Upper lobe of right lung (tissue), 1 donor: Measurements from ENCODE around the gene ALK. TPM values are rescaled to one million over a fixed set of nuclear protein-coding genes. Genes with fewer than 3 reads are reported as not detected.

Experiments
- ATAC-seq: fragments of 200-7000 bp; cut with Tn5 transposase; one replicate; pipeline ENCODE4 v1.9.1; 2020; ENCODE audit warnings: mild to moderate bottlenecking, moderate library complexity
- DNase-seq: peaks from one replicate; pipeline ENCODE4 v3.0.0-alpha.2; 2020
- H3K27ac ChIP-seq: fragments of 200-600 bp; one replicate; pipeline ENCODE4 v1.8.0; 2022
- H3K27me3 ChIP-seq: fragments of 200-600 bp; one replicate; pipeline ENCODE4 v1.8.0; 2022; ENCODE audit warnings: mild to moderate bottlenecking
- H3K36me3 ChIP-seq: fragments of 200-600 bp; one replicate; pipeline ENCODE4 v1.8.0; 2022
- H3K4me1 ChIP-seq: fragments of 200-600 bp; one replicate; pipeline ENCODE4 v1.8.0; 2022
- H3K4me3 ChIP-seq: fragments of 200-600 bp; one replicate; pipeline ENCODE4 v1.8.0; 2022; ENCODE audit warnings: mild to moderate bottlenecking
- H3K9me3 ChIP-seq: fragments of 200-600 bp; one replicate; pipeline ENCODE4 v1.8.0; 2022
- intact Hi-C: fragments of 100-400 bp; cut with DNase I; formaldehyde crosslinking; loops from one replicate; pipeline ENCODE4 v1.11.0; 2022
- total RNA-seq: library from RNA; stranded (reverse); fragmentation: NEBNext Ultra II Directional; extraction: Animal tissue kit (Norgen Biotek cat#: 25700); gene quantifications from one replicate; pipeline ENCODE4 v1.2.1, GENCODE V29; 2021
- TF ChIP-seq, protein P1 (sequence below): fragments of 200-600 bp; IDR thresholded peaks from one replicate; pipeline ENCODE4 v1.8.0; 2022; ENCODE audit warnings: antibody characterized with exemption
- donor health status: DM: no; HTN: yes; CAD: no; lungs with severe emphysema.

ALK gene
- total RNA-seq, 1 donor from 2014 or later, result not detected

DNA sequence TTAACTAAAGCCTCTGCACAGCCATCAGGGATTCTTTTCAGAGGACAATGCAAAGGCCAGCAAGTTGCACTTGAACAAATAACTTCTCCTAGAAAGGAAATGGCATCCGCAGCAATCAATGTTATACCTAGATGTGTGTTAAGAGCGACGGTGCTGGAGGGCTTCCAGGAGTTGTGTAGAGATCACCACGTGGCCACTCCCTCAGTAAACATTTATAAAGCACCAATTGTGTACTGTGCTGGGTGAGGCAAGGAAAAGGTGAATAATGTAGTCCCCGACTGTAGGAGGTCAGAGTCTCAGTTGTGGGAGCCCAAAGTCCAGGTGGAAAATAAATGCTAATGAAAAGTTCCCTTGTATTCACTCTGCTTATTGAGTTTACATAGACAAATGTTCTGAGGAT is 135.0 kb downstream of the ALK start:
- TF ChIP-seq, protein P1, sequence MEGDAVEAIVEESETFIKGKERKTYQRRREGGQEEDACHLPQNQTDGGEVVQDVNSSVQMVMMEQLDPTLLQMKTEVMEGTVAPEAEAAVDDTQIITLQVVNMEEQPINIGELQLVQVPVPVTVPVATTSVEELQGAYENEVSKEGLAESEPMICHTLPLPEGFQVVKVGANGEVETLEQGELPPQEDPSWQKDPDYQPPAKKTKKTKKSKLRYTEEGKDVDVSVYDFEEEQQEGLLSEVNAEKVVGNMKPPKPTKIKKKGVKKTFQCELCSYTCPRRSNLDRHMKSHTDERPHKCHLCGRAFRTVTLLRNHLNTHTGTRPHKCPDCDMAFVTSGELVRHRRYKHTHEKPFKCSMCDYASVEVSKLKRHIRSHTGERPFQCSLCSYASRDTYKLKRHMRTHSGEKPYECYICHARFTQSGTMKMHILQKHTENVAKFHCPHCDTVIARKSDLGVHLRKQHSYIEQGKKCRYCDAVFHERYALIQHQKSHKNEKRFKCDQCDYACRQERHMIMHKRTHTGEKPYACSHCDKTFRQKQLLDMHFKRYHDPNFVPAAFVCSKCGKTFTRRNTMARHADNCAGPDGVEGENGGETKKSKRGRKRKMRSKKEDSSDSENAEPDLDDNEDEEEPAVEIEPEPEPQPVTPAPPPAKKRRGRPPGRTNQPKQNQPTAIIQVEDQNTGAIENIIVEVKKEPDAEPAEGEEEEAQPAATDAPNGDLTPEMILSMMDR, result no peak
- H3K27me3 ChIP-seq, result no peaks in the 10 kb centered on the region
- H3K27ac ChIP-seq, result no peak overlapping the region
- H3K9me3 ChIP-seq, result no peaks in the 10 kb centered on the region
- H3K4me3 ChIP-seq, result no peak overlapping the region
- ATAC-seq (no peak), DNase-seq (no peak)
- no peaks in the 10 kb centered on the region for H3K36me3 ChIP-seq
- intact Hi-C loops, result no loop called here
- no peaks in the 10 kb centered on the region for H3K4me1 ChIP-seq

DNA sequence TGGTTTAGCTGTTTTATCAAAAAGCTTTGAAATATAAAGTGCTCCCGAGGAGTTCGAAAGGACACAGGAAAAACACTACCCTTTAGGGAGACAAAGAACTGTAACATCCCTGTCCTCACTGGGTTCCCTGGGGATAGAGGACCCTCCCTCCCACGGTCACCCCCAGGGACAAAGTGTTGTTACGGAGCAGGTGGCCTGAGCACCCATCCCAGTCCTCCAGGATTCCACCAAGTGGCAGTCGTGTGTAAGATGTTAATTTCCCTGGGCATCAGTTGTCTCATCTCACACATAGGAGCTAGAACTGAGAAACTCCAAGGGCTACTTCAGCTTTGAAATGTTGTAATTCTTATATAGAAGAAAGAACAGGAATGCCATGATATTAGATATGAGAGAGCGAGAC is 137.7 kb downstream of the ALK start:
- Histone ChIP-seq H3K27me3 (no peaks in the 10 kb centered on the region), H3K4me3 (no peak overlapping the region), H3K27ac (no peak overlapping the region), H3K9me3 (no peaks in the 10 kb centered on the region), H3K4me1 (no peaks in the 10 kb centered on the region), H3K36me3 (no peaks in the 10 kb centered on the region)
- ATAC-seq, result no peak
- TF ChIP-seq, protein P1, result no peak
- DNase-seq, result no peak
- intact Hi-C loops, result no loop called here

DNA sequence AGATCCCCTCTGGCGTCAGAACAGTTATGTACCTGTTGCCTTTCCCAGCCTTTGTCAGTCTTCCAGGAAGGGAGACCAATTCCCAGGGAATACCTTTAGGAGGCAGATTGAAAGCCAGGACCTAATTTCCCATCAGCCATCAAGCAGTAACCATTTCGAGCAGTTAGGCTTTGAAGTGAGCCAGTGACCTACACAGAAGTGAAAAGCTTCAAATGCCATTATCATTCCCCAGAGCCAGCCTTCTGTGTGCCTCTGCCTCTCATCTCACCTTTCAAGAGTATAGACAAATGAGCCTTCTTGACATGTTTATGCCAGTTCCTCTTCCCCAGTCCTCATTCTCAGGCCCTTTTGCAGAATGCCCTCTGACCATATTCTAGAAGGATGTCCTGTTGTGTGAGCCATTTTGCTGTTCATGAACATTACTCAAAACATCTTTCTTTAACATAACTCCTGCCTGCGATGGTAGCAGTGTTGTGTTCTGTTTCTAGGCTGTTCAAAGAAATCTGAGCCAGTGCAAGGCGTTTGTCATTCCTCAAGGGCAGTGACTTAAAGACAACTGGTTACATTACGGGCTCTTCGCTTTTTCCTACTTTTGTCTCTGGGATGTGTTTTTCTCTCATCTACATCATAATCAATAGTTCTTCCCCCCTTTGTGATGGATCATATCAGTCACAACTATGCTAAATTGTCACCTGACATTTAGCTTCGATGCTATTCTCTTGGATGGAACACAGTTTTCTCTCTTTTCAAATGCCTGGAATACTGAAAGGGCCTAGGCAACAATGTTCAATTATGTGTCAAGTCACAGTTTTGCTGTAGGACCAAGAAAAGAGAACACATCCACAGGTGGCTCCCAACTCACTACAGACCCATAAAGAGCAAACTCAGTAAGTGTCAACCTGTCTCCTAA is 138.6 kb downstream of the ALK start:
- Histone ChIP-seq H3K27ac (no peak overlapping the region), H3K4me1 (no peaks in the 10 kb centered on the region), H3K9me3 (no peaks in the 10 kb centered on the region), H3K4me3 (no peak overlapping the region), H3K27me3 (no peaks in the 10 kb centered on the region), H3K36me3 (no peaks in the 10 kb centered on the region)
- intact Hi-C loops, result no loop called here
- DNase-seq (no peak), ATAC-seq (no peak)
- TF ChIP-seq, protein P1, result no peak

DNA sequence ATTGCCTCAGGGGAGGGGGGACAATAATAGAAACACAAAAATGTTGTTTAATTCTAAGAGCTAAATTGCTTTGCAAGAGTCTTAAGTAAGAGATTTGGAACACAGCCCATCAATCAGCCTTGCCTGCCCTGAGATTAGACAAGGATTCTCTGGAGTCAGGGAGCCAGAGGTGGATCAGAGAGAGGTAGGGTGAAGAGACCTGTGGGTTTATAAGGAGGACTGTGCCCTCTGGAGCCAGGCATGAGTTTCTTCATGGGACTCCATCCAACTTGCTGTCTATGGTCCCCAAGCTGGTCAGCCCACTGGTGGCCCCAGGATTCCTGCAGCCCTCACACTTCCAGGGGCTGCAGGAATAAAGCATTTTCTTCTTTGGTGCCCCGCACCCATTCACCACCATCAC is 139.3 kb downstream of the ALK start:
- intact Hi-C loops, result no loop called here
- TF ChIP-seq, protein P1, result no peak
- Histone ChIP-seq H3K4me1 (no peaks in the 10 kb centered on the region), H3K36me3 (no peaks in the 10 kb centered on the region), H3K9me3 (no peaks in the 10 kb centered on the region), H3K27ac (no peak overlapping the region), H3K4me3 (no peak overlapping the region), H3K27me3 (no peaks in the 10 kb centered on the region)
- ATAC-seq (no peak), DNase-seq (no peak)

DNA sequence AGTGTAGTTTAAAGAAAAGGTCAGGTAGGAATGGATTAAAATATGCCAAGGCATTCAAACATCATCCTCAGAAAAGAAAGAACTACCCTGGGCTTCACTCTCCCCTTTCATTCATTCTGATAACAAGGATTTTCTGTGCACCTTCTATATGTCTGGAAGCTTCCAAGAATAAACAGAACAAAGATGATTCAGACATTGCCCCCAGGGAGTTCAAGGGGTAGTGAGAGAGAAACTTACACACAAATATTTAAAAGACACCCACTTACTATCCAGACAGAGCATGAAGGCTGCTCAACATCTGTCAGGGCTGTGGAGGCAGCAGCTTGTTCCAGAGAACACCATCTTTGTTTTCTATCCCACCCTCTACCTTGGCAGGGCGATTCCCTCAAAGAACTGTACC is 140.5 kb downstream of the ALK start:
- no peak overlapping the region for H3K27ac ChIP-seq
- intact Hi-C loops, result no loop called here
- H3K9me3 ChIP-seq, result no peaks in the 10 kb centered on the region
- ATAC-seq (no peak), DNase-seq (no peak)
- TF ChIP-seq, protein P1, result no peak
- H3K4me3 ChIP-seq, result no peak overlapping the region
- no peaks in the 10 kb centered on the region for H3K4me1 ChIP-seq
- H3K36me3 ChIP-seq, result no peaks in the 10 kb centered on the region
- no peaks in the 10 kb centered on the region for H3K27me3 ChIP-seq
